ENCODE data around the gene BTN3A1. TPM values are rescaled to one million over a fixed set of nuclear protein-coding genes. Genes with fewer than 3 reads are reported as not detected.
A peak's percentile ranks its signal among the peaks of the same experiment; 100 is the strongest.

BTN3A1 gene
- total and polyA plus RNA-seq, 2 of the 13 experiments (the other 11 are each of a cell fraction or from before 2014, with no cell fraction given) = 13.3 to 14.0 TPM

DNA sequence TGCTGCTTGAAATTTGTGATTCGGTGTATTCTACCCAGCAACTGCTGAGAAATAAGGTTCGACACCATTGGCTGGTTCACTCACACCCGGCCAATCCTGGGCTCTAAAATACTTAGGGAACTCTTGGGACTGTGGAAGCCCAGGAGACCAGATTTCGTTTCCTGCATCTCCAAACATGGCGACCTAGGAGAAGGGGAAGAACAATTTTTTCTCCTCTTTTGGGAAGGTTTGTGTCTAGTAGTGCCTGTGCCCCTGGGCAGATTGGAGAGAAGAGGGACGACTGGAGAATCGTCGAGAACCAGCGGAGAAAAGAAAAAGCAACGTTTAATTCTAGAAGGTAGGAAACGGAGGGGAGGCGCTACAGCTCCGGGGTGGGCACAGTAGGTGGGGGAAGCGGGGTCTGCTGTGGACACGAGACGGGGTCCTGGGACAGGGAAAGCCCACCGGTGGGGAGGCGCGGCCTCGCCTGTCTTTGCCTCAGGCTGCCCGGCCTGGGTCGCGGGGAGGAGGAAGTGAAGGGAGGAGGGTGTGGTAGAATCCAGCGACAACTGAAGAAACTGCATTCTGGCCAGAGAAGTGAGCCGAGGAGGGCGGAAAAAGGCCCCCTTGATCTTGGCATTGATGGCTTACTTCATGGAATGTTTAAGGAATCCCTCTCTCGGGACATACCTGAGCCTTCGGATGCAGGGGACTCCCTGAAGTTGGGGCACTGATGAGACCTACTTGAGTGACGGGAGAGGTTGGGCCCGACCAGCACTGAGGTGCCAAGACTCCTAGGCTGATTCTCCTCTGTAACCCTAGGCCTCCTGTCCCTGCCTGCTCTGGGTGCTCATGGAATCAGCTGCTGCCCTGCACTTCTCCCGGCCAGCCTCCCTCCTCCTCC, 56.0 kb downstream of the BTN3A1 start, which contains the start of gene BTN2A1 (continued):
- peak; percentile 96 for TF ChIP-seq CREM (IDR thresholded peaks at IDR 0.05)
- TF ChIP-seq CREM (CRISPR knock-in tag; IDR thresholded peaks at IDR 0.05) = no peak
- TF ChIP-seq ZNF335 (CRISPR knock-in tag; IDR thresholded peaks at IDR 0.05) = no peak
- no peak for TF ChIP-seq POLR2AphosphoS2 (IDR thresholded peaks at IDR 0.05; ENCODE audit: low read depth, low read length)
- TF ChIP-seq, protein P1, sequence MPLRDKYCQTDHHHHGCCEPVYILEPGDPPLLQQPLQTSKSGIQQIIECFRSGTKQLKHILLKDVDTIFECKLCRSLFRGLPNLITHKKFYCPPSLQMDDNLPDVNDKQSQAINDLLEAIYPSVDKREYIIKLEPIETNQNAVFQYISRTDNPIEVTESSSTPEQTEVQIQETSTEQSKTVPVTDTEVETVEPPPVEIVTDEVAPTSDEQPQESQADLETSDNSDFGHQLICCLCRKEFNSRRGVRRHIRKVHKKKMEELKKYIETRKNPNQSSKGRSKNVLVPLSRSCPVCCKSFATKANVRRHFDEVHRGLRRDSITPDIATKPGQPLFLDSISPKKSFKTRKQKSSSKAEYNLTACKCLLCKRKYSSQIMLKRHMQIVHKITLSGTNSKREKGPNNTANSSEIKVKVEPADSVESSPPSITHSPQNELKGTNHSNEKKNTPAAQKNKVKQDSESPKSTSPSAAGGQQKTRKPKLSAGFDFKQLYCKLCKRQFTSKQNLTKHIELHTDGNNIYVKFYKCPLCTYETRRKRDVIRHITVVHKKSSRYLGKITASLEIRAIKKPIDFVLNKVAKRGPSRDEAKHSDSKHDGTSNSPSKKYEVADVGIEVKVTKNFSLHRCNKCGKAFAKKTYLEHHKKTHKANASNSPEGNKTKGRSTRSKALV (CRISPR knock-in tag; IDR thresholded peaks at IDR 0.05) = 0 out of 2 replicates have a peak, but pooled peaks have one; percentile 49
- TF ChIP-seq, protein P2, sequence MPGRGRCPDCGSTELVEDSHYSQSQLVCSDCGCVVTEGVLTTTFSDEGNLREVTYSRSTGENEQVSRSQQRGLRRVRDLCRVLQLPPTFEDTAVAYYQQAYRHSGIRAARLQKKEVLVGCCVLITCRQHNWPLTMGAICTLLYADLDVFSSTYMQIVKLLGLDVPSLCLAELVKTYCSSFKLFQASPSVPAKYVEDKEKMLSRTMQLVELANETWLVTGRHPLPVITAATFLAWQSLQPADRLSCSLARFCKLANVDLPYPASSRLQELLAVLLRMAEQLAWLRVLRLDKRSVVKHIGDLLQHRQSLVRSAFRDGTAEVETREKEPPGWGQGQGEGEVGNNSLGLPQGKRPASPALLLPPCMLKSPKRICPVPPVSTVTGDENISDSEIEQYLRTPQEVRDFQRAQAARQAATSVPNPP (CRISPR knock-in tag; IDR thresholded peaks at IDR 0.05) = no peak
- TF ChIP-seq ISX (CRISPR knock-in tag; conservative IDR thresholded peaks at IDR 0.05) = no peak
- no peak for TF ChIP-seq ZFP62 (CRISPR knock-in tag; IDR thresholded peaks at IDR 0.05)
- TF ChIP-seq ZKSCAN5 (CRISPR knock-in tag; IDR thresholded peaks at IDR 0.05) = peak; percentile 73; the same call in 1 of the 2 replicates
- TF ChIP-seq ZNF569 (CRISPR knock-in tag; IDR thresholded peaks at IDR 0.05; ENCODE audit: borderline replicate concordance) = no peak
- no peak for TF ChIP-seq ZIK1 (CRISPR knock-in tag; IDR thresholded peaks at IDR 0.05; ENCODE audit: borderline replicate concordance, low read depth)
- TF ChIP-seq ZNF124 (CRISPR knock-in tag; IDR thresholded peaks at IDR 0.05) = no peak
- no peak for TF ChIP-seq ZNF331 (CRISPR knock-in tag; IDR thresholded peaks at IDR 0.05)
- TF ChIP-seq, protein P3, sequence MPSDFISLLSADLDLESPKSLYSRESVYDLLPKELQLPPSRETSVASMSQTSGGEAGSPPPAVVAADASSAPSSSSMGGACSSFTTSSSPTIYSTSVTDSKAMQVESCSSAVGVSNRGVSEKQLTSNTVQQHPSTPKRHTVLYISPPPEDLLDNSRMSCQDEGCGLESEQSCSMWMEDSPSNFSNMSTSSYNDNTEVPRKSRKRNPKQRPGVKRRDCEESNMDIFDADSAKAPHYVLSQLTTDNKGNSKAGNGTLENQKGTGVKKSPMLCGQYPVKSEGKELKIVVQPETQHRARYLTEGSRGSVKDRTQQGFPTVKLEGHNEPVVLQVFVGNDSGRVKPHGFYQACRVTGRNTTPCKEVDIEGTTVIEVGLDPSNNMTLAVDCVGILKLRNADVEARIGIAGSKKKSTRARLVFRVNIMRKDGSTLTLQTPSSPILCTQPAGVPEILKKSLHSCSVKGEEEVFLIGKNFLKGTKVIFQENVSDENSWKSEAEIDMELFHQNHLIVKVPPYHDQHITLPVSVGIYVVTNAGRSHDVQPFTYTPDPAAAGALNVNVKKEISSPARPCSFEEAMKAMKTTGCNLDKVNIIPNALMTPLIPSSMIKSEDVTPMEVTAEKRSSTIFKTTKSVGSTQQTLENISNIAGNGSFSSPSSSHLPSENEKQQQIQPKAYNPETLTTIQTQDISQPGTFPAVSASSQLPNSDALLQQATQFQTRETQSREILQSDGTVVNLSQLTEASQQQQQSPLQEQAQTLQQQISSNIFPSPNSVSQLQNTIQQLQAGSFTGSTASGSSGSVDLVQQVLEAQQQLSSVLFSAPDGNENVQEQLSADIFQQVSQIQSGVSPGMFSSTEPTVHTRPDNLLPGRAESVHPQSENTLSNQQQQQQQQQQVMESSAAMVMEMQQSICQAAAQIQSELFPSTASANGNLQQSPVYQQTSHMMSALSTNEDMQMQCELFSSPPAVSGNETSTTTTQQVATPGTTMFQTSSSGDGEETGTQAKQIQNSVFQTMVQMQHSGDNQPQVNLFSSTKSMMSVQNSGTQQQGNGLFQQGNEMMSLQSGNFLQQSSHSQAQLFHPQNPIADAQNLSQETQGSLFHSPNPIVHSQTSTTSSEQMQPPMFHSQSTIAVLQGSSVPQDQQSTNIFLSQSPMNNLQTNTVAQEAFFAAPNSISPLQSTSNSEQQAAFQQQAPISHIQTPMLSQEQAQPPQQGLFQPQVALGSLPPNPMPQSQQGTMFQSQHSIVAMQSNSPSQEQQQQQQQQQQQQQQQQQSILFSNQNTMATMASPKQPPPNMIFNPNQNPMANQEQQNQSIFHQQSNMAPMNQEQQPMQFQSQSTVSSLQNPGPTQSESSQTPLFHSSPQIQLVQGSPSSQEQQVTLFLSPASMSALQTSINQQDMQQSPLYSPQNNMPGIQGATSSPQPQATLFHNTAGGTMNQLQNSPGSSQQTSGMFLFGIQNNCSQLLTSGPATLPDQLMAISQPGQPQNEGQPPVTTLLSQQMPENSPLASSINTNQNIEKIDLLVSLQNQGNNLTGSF (CRISPR knock-in tag; IDR thresholded peaks at IDR 0.05) = no peak
- TF ChIP-seq, protein P4, sequence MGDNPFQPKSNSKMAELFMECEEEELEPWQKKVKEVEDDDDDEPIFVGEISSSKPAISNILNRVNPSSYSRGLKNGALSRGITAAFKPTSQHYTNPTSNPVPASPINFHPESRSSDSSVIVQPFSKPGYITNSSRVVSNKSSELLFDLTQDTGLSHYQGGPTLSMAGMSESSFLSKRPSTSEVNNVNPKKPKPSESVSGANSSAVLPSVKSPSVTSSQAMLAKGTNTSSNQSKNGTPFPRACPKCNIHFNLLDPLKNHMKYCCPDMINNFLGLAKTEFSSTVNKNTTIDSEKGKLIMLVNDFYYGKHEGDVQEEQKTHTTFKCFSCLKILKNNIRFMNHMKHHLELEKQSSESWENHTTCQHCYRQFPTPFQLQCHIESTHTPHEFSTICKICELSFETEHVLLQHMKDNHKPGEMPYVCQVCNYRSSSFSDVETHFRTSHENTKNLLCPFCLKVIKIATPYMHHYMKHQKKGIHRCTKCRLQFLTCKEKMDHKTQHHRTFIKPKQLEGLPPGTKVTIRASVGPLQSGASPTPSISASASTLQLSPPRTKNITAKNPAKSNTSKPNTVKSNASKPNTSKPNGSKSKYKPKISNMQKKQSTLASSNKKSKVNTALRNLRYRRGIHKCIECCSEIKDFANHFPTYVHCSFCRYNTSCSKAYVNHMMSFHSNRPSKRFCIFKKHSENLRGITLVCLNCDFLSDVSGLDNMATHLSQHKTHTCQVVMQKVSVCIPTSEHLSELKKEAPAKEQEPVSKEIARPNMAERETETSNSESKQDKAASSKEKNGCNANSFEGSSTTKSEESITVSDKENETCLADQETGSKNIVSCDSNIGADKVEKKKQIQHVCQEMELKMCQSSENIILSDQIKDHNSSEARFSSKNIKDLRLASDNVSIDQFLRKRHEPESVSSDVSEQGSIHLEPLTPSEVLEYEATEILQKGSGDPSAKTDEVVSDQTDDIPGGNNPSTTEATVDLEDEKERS (CRISPR knock-in tag; IDR thresholded peaks at IDR 0.05) = no peak
- TF ChIP-seq ZBTB3 (CRISPR knock-in tag; IDR thresholded peaks at IDR 0.05; ENCODE audit: borderline replicate concordance, low read depth) = no peak
- no peak for TF ChIP-seq AGO2 (optimal IDR thresholded peaks at IDR 0.05; ENCODE audit: low read depth, low read length)
- TF ChIP-seq ZSCAN21 (CRISPR knock-in tag; IDR thresholded peaks at IDR 0.05; ENCODE audit: borderline replicate concordance) = no peak
